Measurements from ENCODE around the gene RNF182. TPM values are rescaled to one million over a fixed set of nuclear protein-coding genes. Genes with fewer than 3 reads are reported as not detected.

RNF182 gene
- total RNA-seq, 2 donors from 2014 or later: not detected

Other genes with a start within 250 kb of the RNF182 start
- gene RANBP9, start 213.1 kb upstream of the RNF182 start, total RNA-seq: 10 to 100 TPM; 52.9 to 75.5 TPM
- gene MCUR1, start 110.4 kb upstream of the RNF182 start, total RNA-seq: 10 to 100 TPM; 27.4 to 33.0 TPM
- 10 to 100 TPM in 1 of 2 donors, 1 to 10 TPM in 1; 8.9 to 13.8 TPM for gene CD83, start 192.8 kb downstream of the RNF182 start, total RNA-seq

All from activated naive CD4-positive, alpha-beta T cell treated with anti-CD3 and anti-CD28 coated beads, Interleukin-2, amount 50 U/mL, for 72 hours (primary cell).